KOPT-K1 (cell line): Measurements from ENCODE around the gene FANCG.

Source experiments
- H3K27ac ChIP-seq: fragments of 200-600 bp; sonication (generic); 2 replicates; pipeline ENCODE4 v1.5.1; 2016; ENCODE audit warnings: antibody characterized with exemption, mild to moderate bottlenecking, low read depth, low read length; ENCODE audit not compliant: poor library complexity, severe bottlenecking
- H3K36me3 ChIP-seq: fragments of 200-600 bp; sonication (generic); 2 replicates; pipeline ENCODE4 v1.5.1; 2017; ENCODE audit warnings: antibody characterized with exemption, mild to moderate bottlenecking, low read length, moderate library complexity; ENCODE audit not compliant: insufficient read depth
- H3K9me3 ChIP-seq: fragments of 200-600 bp; sonication (generic); 2 replicates; pipeline ENCODE4 v1.5.1; 2017; ENCODE audit warnings: antibody characterized with exemption, low read length, mild to moderate bottlenecking; ENCODE audit not compliant: insufficient read depth, poor library complexity, severe bottlenecking

FANCG gene

GRCh38 chr9:35027860-35028259 lies 51.9 kb downstream of the FANCG start:
- peak overlapping the region; percentile 59 for H3K27ac ChIP-seq
- H3K36me3 ChIP-seq = no peaks in the 10 kb centered on the region
- H3K9me3 ChIP-seq = peaks cover 7% of the 10 kb centered on the region

- peaks cover 7% of the 10 kb centered on the region for H3K9me3 ChIP-seq
- H3K27ac ChIP-seq = peak overlapping the region; percentile 59
- H3K36me3 ChIP-seq = no peaks in the 10 kb centered on the region
Measured at GRCh38 chr9:35027374-35027773, 52.4 kb downstream of the FANCG start.

- H3K27ac ChIP-seq = peak overlapping the region; percentile 59
- no peaks in the 10 kb centered on the region for H3K36me3 ChIP-seq
- peaks cover 7% of the 10 kb centered on the region for H3K9me3 ChIP-seq
Measured at GRCh38 chr9:35026671-35027070, 53.1 kb downstream of the FANCG start.
